Skeletal muscle satellite cell (primary cell): ENCODE data around the gene GPBAR1.

ENCODE experiments used
- H3K27me3 ChIP-seq: 2 replicates; pipeline ENCODE4 v1.7.0; 2013; ENCODE audit warnings: low read length; ENCODE audit not compliant: control insufficient read depth, insufficient read depth
- H3K36me3 ChIP-seq: 2 replicates; pipeline ENCODE4 v1.7.0; 2013; ENCODE audit warnings: mild to moderate bottlenecking, control low read depth, low read length; ENCODE audit not compliant: insufficient read depth
- H3K4me1 ChIP-seq: 2 replicates; pipeline ENCODE4 v1.7.0; 2013; ENCODE audit warnings: low read length; ENCODE audit not compliant: control insufficient read depth, insufficient read depth
- H3K4me2 ChIP-seq: 2 replicates; pipeline ENCODE4 v1.7.0; 2013; ENCODE audit warnings: mild to moderate bottlenecking, low read length
- H3K4me3 ChIP-seq: 2 replicates; pipeline ENCODE4 v1.7.0; 2013; ENCODE audit warnings: low read length
- H3K9ac ChIP-seq: 2 replicates; pipeline ENCODE4 v1.7.0; 2013; ENCODE audit warnings: mild to moderate bottlenecking, low read depth, low read length, moderate library complexity
- H3K9me3 ChIP-seq: replicated peaks from 2 replicates; pipeline ENCODE4 v1.7.0; 2013; ENCODE audit warnings: mild to moderate bottlenecking, control low read depth, low read length

The GPBAR1 gene

DNA sequence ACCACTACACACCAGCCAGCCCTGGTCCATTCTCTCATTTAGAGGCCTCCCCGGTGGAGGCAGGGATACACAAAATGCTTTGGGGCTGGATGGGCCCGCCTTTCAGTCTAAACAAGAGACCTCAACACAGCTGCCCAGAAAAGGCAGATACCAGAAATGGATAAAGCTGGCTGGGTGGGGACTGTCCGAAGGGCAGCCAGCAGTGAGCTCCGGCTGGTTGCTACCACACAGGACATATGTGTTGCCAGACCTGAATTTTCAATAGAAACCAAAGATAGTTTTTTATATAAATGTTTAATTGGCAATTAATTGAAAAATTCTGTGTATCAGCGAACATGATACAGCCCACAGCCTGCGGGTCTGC, 1.4 kb downstream of the GPBAR1 start:
- no peak overlapping the region for H3K4me2 ChIP-seq
- no peak overlapping the region for H3K4me3 ChIP-seq
- H3K4me1 ChIP-seq, result peaks cover 12% of the 10 kb centered on the region
- no peaks in the 10 kb centered on the region for H3K27me3 ChIP-seq
- H3K36me3 ChIP-seq, result peaks cover 41% of the 10 kb centered on the region
- no peaks in the 10 kb centered on the region for H3K9me3 ChIP-seq
- H3K9ac ChIP-seq, result no peak overlapping the region

DNA sequence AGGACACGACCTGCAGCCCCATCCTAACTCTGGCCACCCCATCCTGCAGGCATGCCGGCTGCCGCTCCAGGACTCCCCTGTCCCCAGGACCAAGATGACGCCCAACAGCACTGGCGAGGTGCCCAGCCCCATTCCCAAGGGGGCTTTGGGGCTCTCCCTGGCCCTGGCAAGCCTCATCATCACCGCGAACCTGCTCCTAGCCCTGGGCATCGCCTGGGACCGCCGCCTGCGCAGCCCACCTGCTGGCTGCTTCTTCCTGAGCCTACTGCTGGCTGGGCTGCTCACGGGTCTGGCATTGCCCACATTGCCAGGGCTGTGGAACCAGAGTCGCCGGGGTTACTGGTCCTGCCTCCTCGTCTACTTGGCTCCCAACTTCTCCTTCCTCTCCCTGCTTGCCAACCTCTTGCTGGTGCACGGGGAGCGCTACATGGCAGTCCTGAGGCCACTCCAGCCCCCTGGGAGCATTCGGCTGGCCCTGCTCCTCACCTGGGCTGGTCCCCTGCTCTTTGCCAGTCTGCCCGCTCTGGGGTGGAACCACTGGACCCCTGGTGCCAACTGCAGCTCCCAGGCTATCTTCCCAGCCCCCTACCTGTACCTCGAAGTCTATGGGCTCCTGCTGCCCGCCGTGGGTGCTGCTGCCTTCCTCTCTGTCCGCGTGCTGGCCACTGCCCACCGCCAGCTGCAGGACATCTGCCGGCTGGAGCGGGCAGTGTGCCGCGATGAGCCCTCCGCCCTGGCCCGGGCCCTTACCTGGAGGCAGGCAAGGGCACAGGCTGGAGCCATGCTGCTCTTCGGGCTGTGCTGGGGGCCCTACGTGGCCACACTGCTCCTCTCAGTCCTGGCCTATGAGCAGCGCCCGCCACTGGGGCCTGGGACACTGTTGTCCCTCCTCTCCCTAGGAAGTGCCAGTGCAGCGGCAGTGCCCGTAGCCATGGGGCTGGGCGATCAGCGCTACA, 2.1 kb downstream of the GPBAR1 start:
- Histone ChIP-seq H3K4me2 (no peak overlapping the region), H3K9ac (no peak overlapping the region), H3K4me3 (no peak overlapping the region), H3K4me1 (peaks cover 12% of the 10 kb centered on the region), H3K9me3 (no peaks in the 10 kb centered on the region), H3K36me3 (peaks cover 40% of the 10 kb centered on the region), H3K27me3 (no peaks in the 10 kb centered on the region)

DNA sequence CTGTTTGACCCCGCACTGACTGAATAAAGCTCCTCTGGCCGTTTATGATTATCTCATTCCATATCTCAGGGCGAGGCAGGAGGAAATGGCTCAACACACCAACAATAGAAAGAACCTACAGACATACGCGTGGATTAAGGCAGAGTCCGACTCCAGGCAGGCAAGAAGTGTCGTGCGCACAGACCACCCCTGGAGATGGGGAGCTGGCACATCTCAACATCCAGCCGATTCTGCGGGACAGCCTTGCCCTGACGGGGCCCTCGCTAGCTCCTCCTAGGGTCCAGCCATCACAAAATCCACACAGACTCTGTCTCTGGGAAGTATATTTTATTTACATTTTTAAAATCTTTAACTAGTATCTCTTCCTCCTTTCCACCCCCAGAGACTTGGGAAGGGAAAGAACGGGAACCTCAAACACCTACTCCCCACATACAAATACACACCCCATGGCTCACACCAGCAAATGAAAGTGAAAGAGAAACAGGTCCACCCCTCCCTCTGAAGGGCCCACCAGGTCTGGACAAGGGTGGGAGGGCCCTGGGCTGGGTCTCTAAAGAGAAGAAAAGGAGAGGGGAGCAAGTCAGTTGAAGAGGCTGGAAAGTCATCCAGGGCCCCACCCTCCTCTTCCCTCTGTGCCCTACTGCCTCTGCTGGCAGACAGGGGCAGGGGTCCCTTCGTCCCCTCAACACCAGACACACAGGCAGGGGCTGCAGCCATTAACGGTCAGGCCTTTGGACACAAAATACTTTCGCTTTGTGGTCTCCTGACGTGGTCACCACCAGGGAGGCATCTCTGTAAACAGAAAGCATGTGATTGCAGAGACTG, 3.2 kb downstream of the GPBAR1 start:
- peaks cover 40% of the 10 kb centered on the region for H3K36me3 ChIP-seq
- no peak overlapping the region for H3K9ac ChIP-seq
- H3K9me3 ChIP-seq, result no peaks in the 10 kb centered on the region
- no peak overlapping the region for H3K4me2 ChIP-seq
- H3K4me3 ChIP-seq, result no peak overlapping the region
- H3K27me3 ChIP-seq, result no peaks in the 10 kb centered on the region
- H3K4me1 ChIP-seq, result peaks cover 9% of the 10 kb centered on the region

DNA sequence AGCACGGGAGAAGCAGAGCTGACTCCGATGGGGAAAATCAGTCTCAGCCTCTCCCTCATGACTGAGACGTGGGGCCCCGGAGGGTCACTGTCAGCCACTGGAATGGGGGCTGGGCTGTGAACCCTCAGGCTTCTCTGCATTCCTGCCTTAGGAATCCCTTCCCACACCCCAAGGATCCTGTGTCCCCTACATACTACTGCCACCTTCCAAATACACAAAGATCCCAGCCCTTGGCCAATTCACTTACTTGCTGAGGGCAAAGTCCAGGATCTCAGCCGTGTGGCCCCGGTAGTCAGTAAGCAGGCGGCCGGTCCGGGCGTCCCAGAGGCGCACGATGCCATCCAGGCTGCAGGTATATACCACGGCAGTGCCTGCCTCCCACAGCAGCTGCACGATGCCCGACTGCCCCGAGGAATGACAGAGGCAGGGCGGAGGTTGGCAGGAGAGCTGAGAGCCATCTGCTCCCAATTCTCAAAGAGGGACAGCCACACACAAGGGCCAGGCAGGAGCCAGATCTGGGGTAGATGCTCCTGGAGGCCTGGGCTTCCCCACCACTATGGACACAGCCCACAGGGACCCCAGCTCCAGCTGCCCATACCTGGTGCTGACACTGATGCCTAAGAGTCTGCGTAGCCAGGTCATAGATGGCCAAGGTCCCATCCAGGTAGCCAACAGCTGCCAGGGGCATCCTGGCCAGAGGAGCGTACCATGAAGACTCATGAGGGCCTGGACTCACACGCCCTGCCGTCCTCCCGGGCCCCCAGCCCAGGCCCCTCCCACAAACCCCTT, 4.2 kb downstream of the GPBAR1 start:
- Histone ChIP-seq H3K9ac (no peak overlapping the region), H3K4me1 (peaks cover 9% of the 10 kb centered on the region), H3K9me3 (no peaks in the 10 kb centered on the region), H3K27me3 (no peaks in the 10 kb centered on the region), H3K36me3 (peaks cover 44% of the 10 kb centered on the region), H3K4me2 (no peak overlapping the region), H3K4me3 (no peak overlapping the region)

DNA sequence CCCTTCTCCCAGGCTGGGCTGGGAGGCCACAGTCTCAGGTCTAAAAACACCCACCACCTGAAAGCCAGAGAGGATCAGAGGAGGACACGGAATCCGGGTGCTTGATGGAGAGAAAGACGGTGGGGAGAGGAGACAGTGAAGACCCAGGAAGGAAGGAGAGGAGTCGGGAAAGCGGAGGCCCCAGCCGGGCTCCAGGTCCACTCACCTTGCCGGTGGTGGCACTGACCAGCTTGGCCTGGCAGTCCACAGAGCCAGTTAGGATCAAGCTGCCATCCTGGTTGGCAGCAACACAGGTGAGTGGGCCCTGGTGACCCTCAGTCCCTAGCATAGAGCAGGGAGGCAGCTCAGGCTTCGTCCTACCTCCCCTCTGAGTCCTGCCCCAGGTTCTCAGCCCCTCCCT, 4.8 kb downstream of the GPBAR1 start:
- no peaks in the 10 kb centered on the region for H3K9me3 ChIP-seq
- H3K4me1 ChIP-seq, result peaks cover 9% of the 10 kb centered on the region
- no peak overlapping the region for H3K4me2 ChIP-seq
- no peaks in the 10 kb centered on the region for H3K27me3 ChIP-seq
- H3K36me3 ChIP-seq, result peaks cover 44% of the 10 kb centered on the region
- no peak overlapping the region for H3K4me3 ChIP-seq
- H3K9ac ChIP-seq, result no peak overlapping the region

DNA sequence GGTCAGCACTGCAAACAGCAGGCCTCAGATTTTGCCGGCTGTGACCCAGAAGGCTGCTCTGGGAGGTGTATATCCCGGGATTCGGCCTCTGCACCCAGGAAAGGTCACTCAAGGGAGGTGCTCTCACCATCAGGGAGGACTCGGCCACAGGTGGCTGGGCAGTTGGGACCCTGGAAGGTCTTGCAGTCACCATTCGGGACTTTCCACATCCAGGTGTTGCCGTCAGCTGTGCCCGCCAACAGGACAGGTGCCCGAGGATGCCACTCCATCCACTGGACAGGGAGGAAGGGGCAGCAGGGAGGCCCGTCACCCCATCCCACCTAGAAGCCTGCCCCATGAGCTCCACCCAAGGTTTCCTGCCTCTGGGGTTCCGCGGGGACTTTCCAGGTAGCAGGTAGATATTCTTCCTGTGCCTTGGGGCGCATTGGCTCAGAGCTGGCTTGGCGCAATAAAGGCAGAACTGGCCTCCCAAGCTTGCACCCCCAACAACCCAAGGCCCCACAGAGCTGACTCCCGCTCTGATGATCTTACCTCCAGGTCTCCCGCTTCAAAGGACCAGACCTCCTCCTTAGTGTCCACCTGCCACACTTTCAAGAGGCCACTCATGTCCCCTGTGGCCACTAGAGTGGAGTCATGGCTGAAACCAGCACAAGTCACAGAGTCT, 5.6 kb downstream of the GPBAR1 start:
- H3K36me3 ChIP-seq, result peaks cover 44% of the 10 kb centered on the region
- no peaks in the 10 kb centered on the region for H3K9me3 ChIP-seq

DNA sequence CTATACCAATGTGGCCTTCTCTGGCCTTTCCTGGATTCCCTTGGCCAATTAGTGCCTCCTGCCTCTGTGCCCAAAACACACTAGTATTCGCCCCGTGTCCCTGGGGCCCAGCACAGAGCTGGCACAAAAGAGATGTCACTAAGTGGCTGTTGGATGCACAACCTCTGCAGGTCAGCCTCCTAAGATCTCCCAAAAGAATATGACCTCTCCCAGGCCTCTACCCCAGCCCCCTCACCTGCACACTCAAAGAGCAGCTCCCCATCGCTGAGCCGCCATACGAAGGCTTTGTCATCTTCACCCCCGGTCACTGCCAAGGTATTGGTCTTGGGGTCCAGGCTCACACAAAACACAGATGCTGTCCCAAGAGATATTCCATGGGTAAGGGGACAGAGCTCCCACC, 6.4 kb downstream of the GPBAR1 start:
- Histone ChIP-seq H3K9me3 (no peaks in the 10 kb centered on the region), H3K4me3 (no peak overlapping the region), H3K4me2 (no peak overlapping the region), H3K27me3 (no peaks in the 10 kb centered on the region), H3K9ac (no peak overlapping the region), H3K36me3 (peaks cover 44% of the 10 kb centered on the region), H3K4me1 (peaks cover 19% of the 10 kb centered on the region)

More for the DNA sequence above, 5.6 kb downstream of the GPBAR1 start:
- Histone ChIP-seq H3K27me3 (no peaks in the 10 kb centered on the region), H3K4me2 (no peak overlapping the region), H3K4me1 (peaks cover 10% of the 10 kb centered on the region), H3K9ac (no peak overlapping the region), H3K4me3 (no peak overlapping the region)

DNA sequence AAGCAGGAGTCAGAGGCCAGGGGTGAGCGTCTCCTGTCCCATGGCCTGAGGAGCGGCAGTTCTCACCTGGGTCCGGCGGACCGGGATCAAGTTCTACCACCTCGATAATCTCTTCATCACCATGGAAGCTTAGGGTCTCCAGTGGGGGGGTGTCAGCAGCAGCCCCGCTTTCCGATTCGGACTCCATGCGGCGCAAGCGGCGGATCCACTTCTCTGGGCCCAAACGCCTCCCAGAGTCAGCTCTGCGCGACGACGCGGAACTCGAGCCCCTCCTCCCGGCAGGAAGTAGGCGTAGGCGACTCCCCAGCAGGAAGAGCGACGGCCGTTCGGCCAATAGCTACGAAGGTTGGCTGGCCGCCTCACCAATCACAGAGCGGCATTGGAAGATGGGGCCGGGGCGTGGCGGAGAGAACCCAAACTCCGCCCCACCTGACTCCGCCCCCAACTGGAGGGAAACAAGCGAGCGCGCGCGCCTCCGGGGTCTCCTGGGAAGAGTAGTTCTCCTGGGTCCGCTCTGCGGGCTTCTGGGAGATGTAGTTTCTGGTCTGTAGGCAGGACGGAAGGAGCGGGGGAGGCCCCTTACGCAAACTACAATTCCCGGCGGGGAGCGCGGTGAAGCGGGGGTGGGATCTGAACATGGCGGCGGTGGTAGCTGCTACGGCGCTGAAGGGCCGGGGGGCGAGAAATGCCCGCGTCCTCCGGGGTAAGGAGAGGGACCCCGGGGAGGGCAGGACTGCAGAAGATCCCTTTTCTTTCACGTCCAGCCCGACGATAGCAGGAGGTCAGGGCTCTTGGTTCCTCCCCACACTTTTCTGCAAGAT, 9.3 kb downstream of the GPBAR1 start, which contains the start of the genes AAMP and PNKD:
AAMP (minus strand) TSS at position 238 of the 821 bp plus-strand sequence; CDS start at position 187, 51 bp downstream.
PNKD (plus strand) TSS at position 620 of the 821 bp plus-strand sequence; CDS start at position 637, 17 bp downstream.
- H3K4me1 ChIP-seq, result peaks cover 27% of the 10 kb centered on the region
- H3K36me3 ChIP-seq, result peaks cover 43% of the 10 kb centered on the region
- H3K9me3 ChIP-seq, result no peaks in the 10 kb centered on the region
- H3K27me3 ChIP-seq, result no peaks in the 10 kb centered on the region
- peak within 1 kb of the TSS; percentile 95 for H3K9ac ChIP-seq
- H3K4me3 ChIP-seq, result peak within 1 kb of the TSS; percentile 98
- peak within 1 kb of the TSS; percentile 98 for H3K4me2 ChIP-seq

DNA sequence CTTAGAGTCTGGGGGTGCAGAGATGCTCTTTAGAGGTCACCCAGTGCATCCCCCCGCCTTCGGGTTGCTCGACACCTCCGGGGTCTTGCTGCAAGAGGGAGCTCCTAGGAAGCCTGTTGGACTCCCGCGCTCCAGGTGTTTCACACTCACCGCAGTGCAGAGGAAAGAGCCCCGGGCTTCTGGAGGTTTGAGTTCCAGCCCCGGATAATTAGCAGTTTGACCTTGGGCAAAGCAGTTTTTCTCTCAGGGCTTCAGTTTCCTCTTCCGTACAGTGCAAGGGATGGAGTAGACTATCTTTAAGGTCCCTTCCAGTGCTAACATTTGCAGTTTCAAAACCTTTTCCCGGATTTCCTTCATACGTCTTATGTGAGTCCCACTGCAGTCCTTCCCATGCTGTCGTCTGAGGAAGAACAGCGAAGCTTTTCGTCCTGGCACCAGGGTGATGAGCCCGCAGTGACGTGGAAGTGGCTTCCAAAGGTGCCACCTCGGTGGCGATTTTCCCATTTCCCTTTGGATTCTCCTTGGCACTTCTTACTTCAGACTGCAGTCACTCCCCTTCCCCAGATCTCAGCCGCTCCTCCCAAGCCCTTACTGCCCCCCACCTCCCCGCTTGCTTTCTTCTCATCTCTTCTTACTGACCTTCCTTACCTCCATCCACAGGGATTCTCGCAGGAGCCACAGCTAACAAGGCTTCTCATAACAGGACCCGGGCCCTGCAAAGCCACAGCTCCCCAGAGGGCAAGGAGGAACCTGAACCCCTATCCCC, 10.1 kb downstream of the GPBAR1 start:
- Histone ChIP-seq H3K9me3 (no peaks in the 10 kb centered on the region), H3K9ac (peak overlapping the region; percentile 87), H3K27me3 (no peaks in the 10 kb centered on the region), H3K4me3 (peak overlapping the region; percentile 91), H3K4me2 (peak overlapping the region; percentile 86), H3K4me1 (peaks cover 27% of the 10 kb centered on the region), H3K36me3 (peaks cover 43% of the 10 kb centered on the region)

DNA sequence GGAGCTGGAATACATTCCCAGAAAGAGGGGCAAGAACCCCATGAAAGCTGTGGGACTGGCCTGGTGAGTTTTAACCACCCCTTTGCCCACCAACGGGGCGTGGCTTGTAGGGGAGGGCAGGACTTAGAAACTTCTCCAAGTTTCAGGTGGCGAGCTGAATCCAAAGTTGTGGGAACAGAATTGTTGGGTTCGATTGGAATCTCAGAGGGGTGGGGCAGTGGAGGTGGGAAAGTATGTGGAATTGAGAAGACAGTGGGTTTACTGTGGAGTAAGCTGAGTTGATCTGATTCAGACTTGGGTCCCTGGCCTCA, 10.6 kb downstream of the GPBAR1 start:
- Histone ChIP-seq H3K9me3 (no peaks in the 10 kb centered on the region), H3K4me1 (peaks cover 27% of the 10 kb centered on the region), H3K4me3 (peak overlapping the region; percentile 91), H3K4me2 (peak overlapping the region; percentile 86), H3K36me3 (peaks cover 43% of the 10 kb centered on the region), H3K9ac (peak overlapping the region; percentile 87), H3K27me3 (no peaks in the 10 kb centered on the region)
